MCF 10A (cell line): ENCODE data around the gene NR3C1. TPM values are rescaled to one million over a fixed set of nuclear protein-coding genes. Genes with fewer than 3 reads are reported as not detected.

Source experiments
- BruUV-seq: library from RNA; stranded (reverse); fragments of 400-500 nt; replicated peaks from 2 replicates; lab custom pipeline; 2021; lab: Mats Ljungman, UMichigan
- CTCF ChIA-PET: fragments of 300-600 bp; sonication (Branson Sonifier 250); formaldehyde crosslinking; extraction: SDS; loops from one replicate; lab custom pipeline; 2021; ENCODE audit warnings: antibody characterized with exemption, inconsistent platforms; lab: Yijun Ruan, JAX
- POLR2A ChIA-PET: fragments of 300-600, 350-650 bp; sonication (Branson Sonifier 250); formaldehyde crosslinking; extraction: SDS; loops from one replicate; lab custom pipeline; 2020; ENCODE audit warnings: antibody characterized with exemption, inconsistent platforms; lab: Yijun Ruan, JAX
- DNase-seq: peaks from one replicate; pipeline ENCODE4 v3.0.0-alpha.2; 2018; ENCODE audit not compliant: unreplicated experiment
- H3K27ac Mint-ChIP-seq: one replicate; pipeline ENCODE4 v1.8.0; 2022; ENCODE audit warnings: mild to moderate bottlenecking, low read depth, mixed read lengths; ENCODE audit not compliant: unreplicated experiment
- H3K27me3 Mint-ChIP-seq: one replicate; pipeline ENCODE4 v1.8.0; 2022; ENCODE audit warnings: mixed read lengths; ENCODE audit not compliant: insufficient read depth, unreplicated experiment
- H3K36me3 Mint-ChIP-seq: one replicate; pipeline ENCODE4 v1.8.0; 2022; ENCODE audit warnings: mild to moderate bottlenecking, moderate library complexity, mixed read lengths; ENCODE audit not compliant: insufficient read depth, unreplicated experiment
- H3K4me1 Mint-ChIP-seq: one replicate; pipeline ENCODE4 v1.8.0; 2022; ENCODE audit warnings: mixed read lengths; ENCODE audit not compliant: insufficient read depth, unreplicated experiment
- H3K4me3 Mint-ChIP-seq: one replicate; pipeline ENCODE4 v1.8.0; 2022; ENCODE audit warnings: mild to moderate bottlenecking, moderate library complexity, mixed read lengths; ENCODE audit not compliant: unreplicated experiment
- H3K9me3 Mint-ChIP-seq: one replicate; pipeline ENCODE4 v1.8.0; 2022; ENCODE audit warnings: mixed read lengths; ENCODE audit not compliant: unreplicated experiment
- CTCF ChIP-seq: fragments of 200-600 bp; IDR thresholded peaks from one replicate; pipeline ENCODE4 v1.8.0; 2022; ENCODE audit warnings: antibody characterized with exemption, mild to moderate bottlenecking; ENCODE audit not compliant: unreplicated experiment
- intact Hi-C: fragments of 100-400 bp; cut with micrococcal nuclease; formaldehyde crosslinking; loops from 2 replicates; pipeline ENCODE4 v1.14.1; 2022
- total RNA-seq: library from RNA; stranded (reverse); gene quantifications from 2 replicates; pipeline ENCODE4 v1.2.3, GENCODE V29; 2022

NR3C1 gene
- total RNA-seq, 1 experiment from 2014 or later = 92.9 TPM

- Mint-ChIP-seq H3K27ac (no peak overlapping the region), H3K27me3 (no peaks in the 10 kb centered on the region), H3K36me3 (peaks cover 34% of the 10 kb centered on the region), H3K4me3 (no peak overlapping the region), H3K4me1 (peaks cover 11% of the 10 kb centered on the region), H3K9me3 (peaks cover 37% of the 10 kb centered on the region)
- no peak for TF ChIP-seq CTCF
- CTCF ChIA-PET = interaction anchor here (0.7 kb wide), 1 partner anchor 596 kb away, joined by 3 read pairs; no protein-coding TSS in a partner anchor
- POLR2A ChIA-PET = interaction anchor here (1.1 kb wide), 1 partner anchor 10 kb away, joined by 5 read pairs; no protein-coding TSS in a partner anchor
- intact Hi-C loops = no loop called here
- no TSS peak for BruUV-seq
- no peak for DNase-seq
Observed at GRCh38 chr5:143364061-143364460, 39.4 kb downstream of the NR3C1 start.

GRCh38 chr5:143362664-143363227 is 40.7 kb downstream of the NR3C1 start:
- H3K4me1 Mint-ChIP-seq = peaks cover 14% of the 10 kb centered on the region
- no peaks in the 10 kb centered on the region for H3K27me3 Mint-ChIP-seq
- TF ChIP-seq CTCF = no peak
- DNase-seq = no peak
- peaks cover 25% of the 10 kb centered on the region for H3K36me3 Mint-ChIP-seq
- H3K27ac Mint-ChIP-seq = no peak overlapping the region
- POLR2A ChIA-PET = interaction anchor here (0.6 to 3.6 kb wide), 6 partner anchors 9 to 34 kb away, joined by 3 to 19 read pairs (median 4); no protein-coding TSS in a partner anchor
- H3K4me3 Mint-ChIP-seq = no peak overlapping the region
- BruUV-seq = no TSS peak
- CTCF ChIA-PET = no interaction called here
- intact Hi-C loops = no loop called here
- H3K9me3 Mint-ChIP-seq = peaks cover 29% of the 10 kb centered on the region

DNA sequence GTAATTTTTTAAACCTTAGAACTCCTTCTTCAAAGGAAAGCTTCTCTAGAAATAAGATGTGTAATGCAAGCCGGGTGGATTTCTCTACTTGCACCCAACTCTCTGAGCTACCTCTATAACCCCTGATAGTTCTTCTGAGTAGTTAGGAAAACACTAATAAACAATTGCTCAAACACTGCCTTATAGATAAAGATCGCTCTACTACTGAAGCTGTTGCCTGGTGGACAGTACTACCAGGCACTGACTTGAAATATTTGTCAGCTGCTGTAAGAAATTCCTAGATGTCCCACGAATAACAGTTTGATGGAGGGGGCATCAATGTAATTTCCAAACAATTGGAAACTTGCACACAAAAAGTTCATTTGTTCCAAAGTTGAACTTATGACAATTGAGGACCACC is 42.0 kb downstream of the NR3C1 start:
- intact Hi-C loops = no loop called here
- Mint-ChIP-seq H3K36me3 (peaks cover 21% of the 10 kb centered on the region), H3K27me3 (no peaks in the 10 kb centered on the region), H3K9me3 (peaks cover 29% of the 10 kb centered on the region), H3K4me3 (no peak overlapping the region), H3K27ac (no peak overlapping the region), H3K4me1 (peaks cover 24% of the 10 kb centered on the region)
- ChIA-PET CTCF (interaction anchor here (0.6 to 1.7 kb wide), 8 partner anchors 11 to 776 kb away, joined by 3 to 7 read pairs (median 4); no protein-coding TSS in a partner anchor), POLR2A (interaction anchor here (0.8 to 3.6 kb wide), 9 partner anchors 11 to 50 kb away, joined by 3 to 19 read pairs (median 4); partner anchors contain the start of gene NR3C1)
- DNase-seq = no peak
- no peak for TF ChIP-seq CTCF
- no TSS peak for BruUV-seq

GRCh38 chr5:143360755-143361154 is 42.7 kb downstream of the NR3C1 start:
- Mint-ChIP-seq H3K9me3 (peaks cover 24% of the 10 kb centered on the region), H3K27ac (no peak overlapping the region), H3K27me3 (no peaks in the 10 kb centered on the region), H3K36me3 (peaks cover 15% of the 10 kb centered on the region), H3K4me3 (no peak overlapping the region), H3K4me1 (peaks cover 29% of the 10 kb centered on the region)
- ChIA-PET POLR2A (interaction anchor here (0.8 to 3.6 kb wide), 8 partner anchors 10 to 50 kb away, joined by 3 to 19 read pairs (median 4); partner anchors contain the start of gene NR3C1), CTCF (interaction anchor here (0.7 to 1.7 kb wide), 4 partner anchors 10 to 465 kb away, joined by 3 to 7 read pairs (median 4); no protein-coding TSS in a partner anchor)
- no TSS peak for BruUV-seq
- no peak for TF ChIP-seq CTCF
- DNase-seq = no peak
- intact Hi-C loops = no loop called here
